ENCODE measurements around the gene KCTD21. TPM values are rescaled to one million over a fixed set of nuclear protein-coding genes. Genes with fewer than 3 reads are reported as not detected.
"Not testable (repeated sequence)": the region's sequence is repeated elsewhere in the genome, so short reads cannot be mapped to it uniquely, and the experiment has no call there.

KCTD21 gene
- polyA plus RNA-seq, 3 donors from 2014 or later = 0.44 to 1.1 TPM; not detected in 1

DNA sequence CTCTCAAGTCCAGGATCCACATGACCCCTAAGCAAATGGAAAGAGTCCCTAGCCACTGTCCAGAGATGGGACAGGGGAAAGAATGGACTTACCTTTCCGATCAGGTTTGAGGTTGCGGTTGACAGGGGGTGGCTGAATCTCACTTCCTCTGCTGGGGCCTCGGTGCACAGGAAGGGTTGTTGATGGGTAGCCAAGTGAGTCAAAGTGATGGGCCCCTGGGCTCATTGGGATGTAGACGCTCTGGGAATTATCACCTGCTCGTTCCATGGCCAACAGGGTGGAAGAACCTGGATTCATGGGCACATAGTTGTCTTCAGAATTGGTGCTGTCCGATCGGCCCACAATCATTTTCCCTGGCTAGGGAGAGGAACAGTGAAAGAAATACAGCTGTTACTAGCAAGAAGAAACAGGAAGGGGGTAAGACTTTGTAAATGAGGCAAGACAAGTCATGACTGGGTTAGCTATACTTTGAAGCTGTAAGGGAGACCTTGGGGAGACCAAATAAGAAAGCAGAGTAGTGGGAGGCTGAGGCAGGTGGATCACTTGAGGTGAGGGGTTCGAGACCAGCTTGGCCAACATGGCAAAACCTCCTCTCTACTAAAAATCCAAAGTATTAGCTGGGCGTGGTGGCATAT lies 35.0 kb upstream of the KCTD21 start:
- H3K4me1 Mint-ChIP-seq = no peaks in the 10 kb centered on the region
- H3K36me3 Mint-ChIP-seq = peaks cover 0 to 11% (median 10%) of the 10 kb centered on the region in 3 donors
- H3K9me3 Mint-ChIP-seq = no peaks in the 10 kb centered on the region
- no peak for DNase-seq
- no peaks in the 10 kb centered on the region for H3K27me3 Mint-ChIP-seq (ENCODE audit: low read depth in 3 of 3)
- no peak overlapping the region for H3K4me3 Mint-ChIP-seq
- no peak overlapping the region for H3K27ac Mint-ChIP-seq

DNA sequence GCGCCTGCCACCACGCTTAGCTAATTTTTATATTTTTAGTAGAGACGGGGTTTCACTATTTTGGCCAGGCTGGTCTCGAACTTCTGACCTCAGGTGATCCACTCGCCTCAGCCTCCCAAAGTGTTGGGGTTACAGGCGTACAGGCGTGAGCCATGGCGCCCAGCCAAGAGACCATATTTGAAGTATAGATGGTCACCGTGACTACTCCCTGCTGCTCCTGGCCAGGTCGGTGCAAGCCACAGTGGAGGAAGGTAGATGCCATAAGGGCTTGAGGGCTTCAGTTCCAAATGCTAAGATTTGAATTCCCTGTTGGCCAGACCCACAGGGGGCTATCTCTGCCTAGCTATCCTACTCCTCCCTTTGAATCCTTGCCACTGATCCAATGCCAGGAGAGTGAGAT lies 34.3 kb upstream of the KCTD21 start:
- H3K4me3 Mint-ChIP-seq; H3K27me3 Mint-ChIP-seq (ENCODE audit: low read depth in 3 of 3); H3K4me1 Mint-ChIP-seq; H3K9me3 Mint-ChIP-seq; H3K27ac Mint-ChIP-seq; DNase-seq: not testable (repeated sequence)
- H3K36me3 Mint-ChIP-seq = peaks cover 0 to 11% (median 10%) of the 10 kb centered on the region in 3 donors

GRCh38 chr11:78221396-78222315 lies 33.2 kb upstream of the KCTD21 start:
- Mint-ChIP-seq H3K27me3 (ENCODE audit: low read depth in 3 of 3) (no peaks in the 10 kb centered on the region), H3K4me3 (no peak overlapping the region), H3K4me1 (no peaks in the 10 kb centered on the region), H3K9me3 (no peaks in the 10 kb centered on the region), H3K36me3 (peaks cover 5 to 17% (median 15%) of the 10 kb centered on the region in 3 donors), H3K27ac (no peak overlapping the region)
- no peak for DNase-seq

GRCh38 chr11:78220218-78221157 lies 32.1 kb upstream of the KCTD21 start:
- Mint-ChIP-seq H3K27ac (no peak overlapping the region), H3K9me3 (no peaks in the 10 kb centered on the region), H3K36me3 (peaks cover 5 to 17% (median 16%) of the 10 kb centered on the region in 3 donors), H3K4me3 (no peak overlapping the region), H3K4me1 (no peaks in the 10 kb centered on the region), H3K27me3 (ENCODE audit: low read depth in 3 of 3) (no peaks in the 10 kb centered on the region)
- no peak for DNase-seq

DNA sequence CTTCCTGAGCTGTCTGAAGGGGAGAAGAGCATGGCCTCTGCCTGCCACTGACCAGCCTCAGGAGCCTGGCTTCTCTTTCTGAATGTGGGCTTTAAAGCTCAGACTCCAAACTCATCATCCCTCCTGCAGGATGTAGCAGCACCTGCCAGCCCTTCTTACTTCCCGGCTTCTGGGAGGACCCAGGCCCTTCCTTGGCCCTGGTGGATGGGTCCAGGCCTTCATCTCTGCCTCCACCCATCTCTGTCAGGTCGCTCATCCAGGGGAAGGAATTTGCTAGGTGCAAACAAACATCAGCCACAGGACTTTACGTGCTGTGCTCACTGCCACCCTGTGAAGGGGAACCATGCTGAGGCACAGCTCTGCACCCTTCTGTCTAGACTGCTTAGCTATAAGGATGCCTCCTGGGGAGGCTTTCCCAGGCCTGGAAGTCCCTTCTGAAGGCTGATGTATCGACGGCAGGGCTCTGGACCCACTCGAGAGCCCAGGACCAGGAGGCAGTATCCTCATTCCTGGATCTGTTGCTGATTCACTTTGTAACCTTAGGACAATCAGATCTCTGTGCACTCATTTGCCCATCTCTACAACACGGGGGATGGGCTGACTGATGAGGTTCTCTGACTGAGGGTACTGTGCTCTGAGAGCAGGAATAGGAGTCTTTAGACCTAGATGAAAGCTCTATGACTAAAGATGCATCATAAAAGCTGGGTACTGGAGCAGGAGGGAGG lies 31.2 kb upstream of the KCTD21 start:
- Mint-ChIP-seq H3K27me3 (ENCODE audit: low read depth in 3 of 3) (no peaks in the 10 kb centered on the region), H3K27ac (no peak overlapping the region), H3K4me1 (no peaks in the 10 kb centered on the region), H3K9me3 (no peaks in the 10 kb centered on the region), H3K4me3 (no peak overlapping the region), H3K36me3 (peaks cover 5 to 18% (median 11%) of the 10 kb centered on the region in 3 donors)
- no peak for DNase-seq

DNA sequence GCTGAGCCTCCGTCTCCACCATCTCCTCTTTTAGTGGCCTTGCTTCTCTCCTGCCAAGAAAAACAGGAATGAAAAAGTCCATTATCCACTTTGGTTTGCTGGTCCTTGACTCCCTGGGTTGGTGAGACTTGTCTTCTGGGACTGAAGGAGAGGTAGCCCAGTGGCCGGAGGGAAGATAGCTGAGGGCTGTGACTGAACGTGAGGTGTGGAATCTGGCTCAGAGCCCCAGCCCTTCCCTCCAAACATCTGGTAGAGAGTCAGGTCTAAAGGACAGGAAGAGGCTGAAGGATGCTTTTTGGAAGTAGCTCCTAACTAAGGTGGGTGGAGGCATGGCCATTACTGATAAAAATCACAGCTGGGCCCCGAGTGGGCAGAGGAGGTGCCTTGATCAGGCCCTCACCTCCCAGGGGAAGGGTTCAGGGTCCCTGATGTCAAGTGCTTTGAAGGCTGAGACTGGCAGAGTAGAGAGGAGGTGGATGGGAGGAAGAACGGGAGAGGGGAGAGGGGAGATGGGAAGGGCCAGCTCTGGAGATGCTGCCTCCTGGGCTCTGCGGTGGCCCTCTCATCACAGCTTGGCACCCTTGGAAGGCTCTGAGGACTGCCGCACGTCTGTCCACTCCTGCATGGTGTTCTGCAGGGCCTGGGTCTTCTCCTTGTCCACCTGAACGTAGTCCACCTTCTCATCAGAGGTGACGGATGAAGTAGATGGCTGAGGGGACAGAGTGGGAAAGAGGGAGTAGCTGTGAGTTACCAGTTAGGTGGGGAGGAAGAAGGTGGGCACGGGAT lies 30.5 kb upstream of the KCTD21 start:
- Mint-ChIP-seq H3K27me3 (ENCODE audit: low read depth in 3 of 3) (no peaks in the 10 kb centered on the region), H3K9me3 (no peaks in the 10 kb centered on the region), H3K36me3 (peaks cover 5 to 18% (median 11%) of the 10 kb centered on the region in 3 donors), H3K27ac (no peak overlapping the region), H3K4me1 (no peaks in the 10 kb centered on the region), H3K4me3 (no peak overlapping the region)
- no peak for DNase-seq

DNA sequence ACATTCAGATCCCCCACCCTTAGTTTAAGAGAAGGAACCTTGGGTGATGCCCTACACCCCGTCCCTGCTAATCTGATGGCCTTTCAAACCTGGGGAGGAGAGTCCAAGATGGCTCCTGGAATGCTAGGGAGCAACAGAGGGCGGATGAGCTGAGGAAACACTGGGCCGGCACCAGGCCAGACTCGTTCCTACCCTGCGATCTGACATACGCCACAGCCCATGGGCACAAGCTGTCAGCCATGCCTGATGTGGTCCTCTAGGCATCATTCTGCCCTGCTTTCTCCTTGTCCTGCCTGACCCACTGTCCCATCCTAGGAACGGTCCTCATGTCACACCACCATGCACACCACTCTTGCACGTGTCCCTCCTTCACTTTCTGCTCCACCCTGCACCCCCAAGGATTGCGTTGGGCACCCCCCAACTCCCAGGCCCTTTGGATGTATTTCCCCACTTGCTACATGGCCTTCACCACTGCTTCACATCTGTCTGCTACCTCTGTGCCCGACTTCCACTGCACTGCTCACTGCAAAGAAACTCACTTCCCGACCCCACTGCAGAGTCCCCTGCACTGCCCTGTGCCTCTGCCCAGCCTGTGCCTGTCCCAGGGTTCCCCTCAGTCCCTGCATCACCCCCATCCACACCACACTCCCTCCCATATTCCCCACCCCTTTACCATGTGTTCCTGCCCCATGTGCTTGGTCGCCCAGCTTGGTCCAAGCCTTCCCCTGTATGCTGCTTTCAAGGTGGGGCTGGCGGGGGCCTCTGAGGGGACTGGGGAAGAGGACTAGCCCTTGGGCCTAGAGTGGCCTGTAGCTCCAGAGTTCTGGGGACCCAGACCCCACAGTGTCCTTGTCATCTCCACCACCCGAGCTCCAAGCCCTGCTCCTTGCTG lies 29.5 kb upstream of the KCTD21 start:
- no peaks in the 10 kb centered on the region for H3K27me3 Mint-ChIP-seq (ENCODE audit: low read depth in 3 of 3)
- DNase-seq = no peak
- no peak overlapping the region for H3K4me3 Mint-ChIP-seq
- no peaks in the 10 kb centered on the region for H3K9me3 Mint-ChIP-seq
- peaks cover 5 to 18% (median 11%) of the 10 kb centered on the region in 3 donors for H3K36me3 Mint-ChIP-seq
- H3K27ac Mint-ChIP-seq = no peak overlapping the region
- H3K4me1 Mint-ChIP-seq = no peaks in the 10 kb centered on the region

DNA sequence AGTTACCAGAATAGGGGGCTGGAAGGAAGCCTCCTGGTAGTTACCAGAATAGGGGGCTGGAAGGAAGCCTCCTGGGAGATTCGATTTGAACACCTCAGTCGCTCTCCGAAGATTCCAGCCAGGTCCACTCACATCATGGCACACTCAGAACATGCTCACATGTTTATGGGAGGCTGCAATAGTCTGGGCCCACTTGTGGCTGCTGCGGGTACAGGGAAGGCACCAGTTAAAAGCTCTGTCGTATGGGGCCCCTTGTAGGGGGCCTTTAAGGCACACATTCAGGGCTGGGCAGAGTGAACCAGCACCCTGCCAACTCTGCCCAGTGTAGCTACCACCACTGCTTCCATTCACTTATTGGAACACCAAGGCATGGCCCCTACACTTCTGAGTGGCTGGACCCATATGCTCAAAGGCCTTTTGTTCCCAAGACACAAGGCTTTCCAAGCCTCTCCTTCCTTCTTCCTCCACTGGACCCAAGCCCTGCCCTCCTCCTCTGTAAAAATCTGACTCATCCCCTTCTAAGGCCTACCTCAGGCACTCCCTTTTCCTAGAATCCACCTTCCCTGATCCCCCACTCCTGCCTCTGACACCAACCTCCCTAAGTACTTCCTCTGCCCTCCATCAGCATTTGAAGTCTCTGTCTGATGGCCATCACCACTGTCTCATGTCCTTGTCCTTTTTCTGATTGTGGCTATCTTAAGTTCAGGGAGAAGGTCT lies 28.3 kb upstream of the KCTD21 start:
- no peaks in the 10 kb centered on the region for H3K27me3 Mint-ChIP-seq (ENCODE audit: low read depth in 3 of 3)
- H3K36me3 Mint-ChIP-seq = peaks cover 5 to 19% (median 15%) of the 10 kb centered on the region in 3 donors
- no peak overlapping the region for H3K4me3 Mint-ChIP-seq
- no peak for DNase-seq
- no peaks in the 10 kb centered on the region for H3K4me1 Mint-ChIP-seq
- H3K27ac Mint-ChIP-seq = no peak overlapping the region
- H3K9me3 Mint-ChIP-seq = no peaks in the 10 kb centered on the region

- peaks cover 0 to 2% (median 0%) of the 10 kb centered on the region in 3 donors for H3K27me3 Mint-ChIP-seq (ENCODE audit: low read depth in 3 of 3)
- H3K9me3 Mint-ChIP-seq = no peaks in the 10 kb centered on the region
- peaks cover 9 to 22% (median 20%) of the 10 kb centered on the region in 3 donors for H3K36me3 Mint-ChIP-seq
- DNase-seq = no peak
- no peak overlapping the region for H3K27ac Mint-ChIP-seq
- H3K4me3 Mint-ChIP-seq = no peak overlapping the region
- H3K4me1 Mint-ChIP-seq = no peaks in the 10 kb centered on the region
Measured at GRCh38 chr11:78216021-78216420, 27.6 kb upstream of the KCTD21 start.

GRCh38 chr11:78214331-78215194 lies 26.1 kb upstream of the KCTD21 start:
- no peaks in the 10 kb centered on the region for H3K9me3 Mint-ChIP-seq
- no peak overlapping the region for H3K27ac Mint-ChIP-seq
- no peak overlapping the region for H3K4me3 Mint-ChIP-seq
- H3K27me3 Mint-ChIP-seq (ENCODE audit: low read depth in 3 of 3) = peaks cover 0 to 2% (median 0%) of the 10 kb centered on the region in 3 donors
- peaks cover 13 to 23% (median 19%) of the 10 kb centered on the region in 3 donors for H3K36me3 Mint-ChIP-seq
- no peaks in the 10 kb centered on the region for H3K4me1 Mint-ChIP-seq
- no peak for DNase-seq

Measured in immature natural killer cell (primary cell).